ENCODE results near the gene TMEM69.

DNA sequence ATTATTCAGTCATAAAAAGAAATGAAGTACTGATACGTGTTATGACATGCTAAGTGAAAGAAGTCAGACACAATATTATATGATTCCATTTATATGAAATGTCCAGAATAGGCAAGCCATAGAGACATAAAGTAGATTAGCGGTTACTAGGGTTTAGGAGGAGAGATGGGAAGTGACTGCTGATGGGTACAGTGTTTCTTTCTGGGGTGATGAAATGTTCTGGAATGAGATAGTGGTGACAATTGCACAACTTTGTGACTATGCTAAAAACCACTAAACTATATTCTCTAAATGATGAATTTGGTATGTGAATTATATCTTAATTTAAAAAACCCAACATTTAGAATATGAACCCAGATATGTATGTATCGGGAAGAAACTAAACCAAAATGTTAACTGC is 34.8 kb downstream of the TMEM69 start:
- TF ChIP-seq, protein P1, sequence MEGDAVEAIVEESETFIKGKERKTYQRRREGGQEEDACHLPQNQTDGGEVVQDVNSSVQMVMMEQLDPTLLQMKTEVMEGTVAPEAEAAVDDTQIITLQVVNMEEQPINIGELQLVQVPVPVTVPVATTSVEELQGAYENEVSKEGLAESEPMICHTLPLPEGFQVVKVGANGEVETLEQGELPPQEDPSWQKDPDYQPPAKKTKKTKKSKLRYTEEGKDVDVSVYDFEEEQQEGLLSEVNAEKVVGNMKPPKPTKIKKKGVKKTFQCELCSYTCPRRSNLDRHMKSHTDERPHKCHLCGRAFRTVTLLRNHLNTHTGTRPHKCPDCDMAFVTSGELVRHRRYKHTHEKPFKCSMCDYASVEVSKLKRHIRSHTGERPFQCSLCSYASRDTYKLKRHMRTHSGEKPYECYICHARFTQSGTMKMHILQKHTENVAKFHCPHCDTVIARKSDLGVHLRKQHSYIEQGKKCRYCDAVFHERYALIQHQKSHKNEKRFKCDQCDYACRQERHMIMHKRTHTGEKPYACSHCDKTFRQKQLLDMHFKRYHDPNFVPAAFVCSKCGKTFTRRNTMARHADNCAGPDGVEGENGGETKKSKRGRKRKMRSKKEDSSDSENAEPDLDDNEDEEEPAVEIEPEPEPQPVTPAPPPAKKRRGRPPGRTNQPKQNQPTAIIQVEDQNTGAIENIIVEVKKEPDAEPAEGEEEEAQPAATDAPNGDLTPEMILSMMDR (IDR thresholded peaks at IDR 0.05 in 4 of 5, conservative IDR thresholded peaks at IDR 0.05 in 1 of 5): no peak
- no peak for TF ChIP-seq POLR2A (IDR thresholded peaks at IDR 0.05)
